Right ventricle myocardium superior (tissue), 1 donor: ENCODE results near the gene DLG4. TPM values are rescaled to one million over a fixed set of nuclear protein-coding genes. Genes with fewer than 3 reads are reported as not detected.
A peak's percentile ranks its signal among the peaks of the same experiment; 100 is the strongest.

Experiments
- ATAC-seq: fragments of 200-7000 bp; cut with Tn5 transposase; one replicate; pipeline ENCODE4 v1.9.1; 2020; ENCODE audit warnings: mild to moderate bottlenecking; ENCODE audit not compliant: poor library complexity
- DNase-seq: peaks from one replicate; pipeline ENCODE4 v3.0.0-alpha.2; 2020
- intact Hi-C: fragments of 100-400 bp; cut with DNase I; formaldehyde crosslinking; loops from one replicate; pipeline ENCODE4 v1.11.2; 2022
- microRNA-seq: library from miRNA; unstranded; fragments of <30 nt; microRNA quantifications from one replicate; pipeline ENCODE4 v1.2.0, GENCODE V29; 2020
- total RNA-seq: library from RNA; stranded (reverse); fragmentation: NEBNext Ultra II Directional; extraction: Animal tissue kit (Norgen Biotek cat#: 25700); gene quantifications from one replicate; pipeline ENCODE4 v1.2.1, GENCODE V29; 2021
- donor health status: DM: no; HTN: yes; CAD: no; lungs with severe emphysema.

The DLG4 gene
- total RNA-seq, 1 donor from 2014 or later: 20.4 TPM

DNA sequence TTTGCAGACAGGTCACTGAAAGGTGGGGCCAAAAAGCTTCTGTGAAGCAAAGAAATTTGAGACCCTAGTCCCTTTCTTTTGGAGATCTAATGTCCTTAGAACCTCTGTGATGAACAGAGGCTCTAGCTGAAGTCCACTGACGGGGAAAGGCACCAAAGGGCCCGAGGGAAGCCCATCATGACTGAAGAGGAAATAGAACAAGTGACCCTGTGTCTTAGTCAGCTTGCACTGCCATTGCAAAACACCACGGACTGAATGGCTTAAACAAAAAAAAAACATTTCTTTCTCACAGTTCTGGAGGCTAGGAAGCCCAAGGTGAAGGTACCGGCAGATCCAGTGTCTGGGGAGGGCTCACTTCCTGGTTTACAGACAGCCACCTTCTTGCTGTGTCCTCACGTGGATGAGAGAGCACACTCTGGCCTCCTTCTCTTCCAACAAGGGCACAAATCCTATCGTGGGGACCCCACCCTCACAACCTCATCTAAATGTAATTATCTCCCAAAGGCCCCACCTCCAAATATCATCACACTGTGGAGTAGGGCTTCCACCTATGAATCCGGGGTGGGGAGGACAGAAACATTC is 80.7 kb downstream of the DLG4 start:
- intact Hi-C loops: no loop called here
- DNase-seq (no peak), ATAC-seq (no peak)

DNA sequence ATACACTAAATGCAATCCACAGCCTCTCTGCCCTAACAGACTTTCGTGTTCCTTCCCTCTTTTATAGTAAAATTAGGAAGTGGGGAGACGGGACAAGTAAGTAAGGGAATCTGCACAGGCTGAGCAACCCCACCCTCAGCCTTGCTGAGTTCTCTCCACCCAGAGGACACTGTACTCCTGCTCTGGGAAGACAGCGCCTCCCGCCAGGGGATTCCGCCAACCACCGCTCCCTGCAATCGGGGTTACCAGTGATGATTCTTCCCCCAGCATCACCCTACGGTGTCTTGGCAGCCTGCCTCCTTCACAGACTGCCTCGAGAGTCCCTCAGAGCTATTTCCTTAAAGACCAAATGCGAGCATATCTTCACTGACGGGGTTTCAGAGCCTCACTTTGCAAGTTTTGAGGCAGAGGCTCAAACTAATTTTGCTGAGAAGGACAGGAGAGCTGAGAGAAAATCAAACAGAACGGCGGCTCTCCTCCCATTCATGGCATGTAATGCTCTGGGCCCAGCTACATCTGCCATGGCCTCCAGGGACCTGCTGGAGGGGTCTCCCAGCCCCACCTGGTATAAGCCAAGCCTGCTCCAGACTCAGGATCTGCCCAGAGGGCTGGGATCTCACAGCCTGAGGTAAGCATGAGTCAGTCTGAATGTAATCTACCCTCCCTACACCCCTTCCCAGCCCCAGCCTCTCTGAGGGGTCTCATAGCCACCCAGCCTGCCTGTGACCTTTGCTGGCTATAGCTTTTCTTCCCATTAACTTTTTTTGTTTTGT is 82.3 kb downstream of the DLG4 start:
- intact Hi-C loops: loop anchor here (2.0 kb wide), 1 partner anchor 85 kb away; no protein-coding TSS in a partner anchor
- DNase-seq (peak; percentile 65), ATAC-seq (peak; percentile 44)

Small RNA genes within 50 kb of the gene (microRNA-seq; reads per million reads assigned to microRNA genes)
- 589 reads per million, percentile 78 among the genes with 10 or more reads in this experiment for gene MIR324

Other genes starting within 250 kb of the DLG4 start
- gene ALOX12, start 223.8 kb downstream of the DLG4 start, total RNA-seq: not detected
- gene RNASEK, start 207.2 kb downstream of the DLG4 start, total RNA-seq: 159 TPM
- 12.6 TPM for gene BCL6B, start 196.8 kb downstream of the DLG4 start, total RNA-seq
- gene SLC16A13, start 183.8 kb downstream of the DLG4 start, total RNA-seq: 1.6 TPM
- gene SLC16A11, start 175.7 kb downstream of the DLG4 start, total RNA-seq: 0.56 TPM
- 5.0 TPM for gene CLEC10A, start 139.6 kb downstream of the DLG4 start, total RNA-seq
- gene ASGR2, start 105.0 kb downstream of the DLG4 start, total RNA-seq: 0.40 TPM
- 0.19 TPM for gene ASGR1, start 40.5 kb downstream of the DLG4 start, total RNA-seq
- 2,247 TPM for gene ACADVL, start 102 bp upstream of the DLG4 start, total RNA-seq
- gene DVL2, start 14.7 kb upstream of the DLG4 start, total RNA-seq: 20.4 TPM
- gene PHF23, start 19.6 kb upstream of the DLG4 start, total RNA-seq: 19.4 TPM
- 432 TPM for gene GABARAP, start 22.6 kb upstream of the DLG4 start, total RNA-seq
- 109 TPM for gene CTDNEP1, start 31.9 kb upstream of the DLG4 start, total RNA-seq
- 71.6 TPM for gene ELP5, start 32.4 kb upstream of the DLG4 start, total RNA-seq
- 0.94 TPM for gene CLDN7, start 42.6 kb upstream of the DLG4 start, total RNA-seq
- gene SLC2A4, start 61.9 kb upstream of the DLG4 start, total RNA-seq: 141 TPM
- 0.75 TPM for gene YBX2, start 74.8 kb upstream of the DLG4 start, total RNA-seq
- gene EIF5A, start 87.8 kb upstream of the DLG4 start, total RNA-seq: 295 TPM
- 68.8 TPM for gene GPS2, start 95.5 kb upstream of the DLG4 start, total RNA-seq
- gene NEURL4, start 109.5 kb upstream of the DLG4 start, total RNA-seq: 26.2 TPM
- gene ACAP1, start 116.7 kb upstream of the DLG4 start, total RNA-seq: 14.9 TPM
- 4.4 TPM for gene KCTD11, start 132.3 kb upstream of the DLG4 start, total RNA-seq
- gene TMEM95, start 135.3 kb upstream of the DLG4 start, total RNA-seq: not detected
- 2.1 TPM for gene TNK1, start 161.3 kb upstream of the DLG4 start, total RNA-seq
- gene PLSCR3, start 174.7 kb upstream of the DLG4 start, total RNA-seq: 14.0 TPM
- 61.5 TPM for gene TMEM256, start 184.3 kb upstream of the DLG4 start, total RNA-seq
- gene NLGN2, start 188.0 kb upstream of the DLG4 start, total RNA-seq: 5.8 TPM
- gene SPEM1, start 200.5 kb upstream of the DLG4 start, total RNA-seq: not detected
- not detected for gene SPEM2, start 205.8 kb upstream of the DLG4 start, total RNA-seq
- not detected for gene SPEM3, start 209.0 kb upstream of the DLG4 start, total RNA-seq
- 1.7 TPM for gene TMEM102, start 215.6 kb upstream of the DLG4 start, total RNA-seq
- 9.8 TPM for gene FGF11, start 219.7 kb upstream of the DLG4 start, total RNA-seq
- 9.8 TPM for gene CHRNB1, start 225.2 kb upstream of the DLG4 start, total RNA-seq